ENCODE results near the gene BACH2. TPM values are rescaled to one million over a fixed set of nuclear protein-coding genes. Genes with fewer than 3 reads are reported as not detected.

Gene BACH2
- total RNA-seq, 2 donors from 2014 or later = 0.52 to 1.2 TPM

GRCh38 chr6:90028995-90029635 is 267.5 kb downstream of the BACH2 start:
- Histone ChIP-seq H3K27ac (no peak overlapping the region), H3K27me3 (no peaks in the 10 kb centered on the region), H3K4me1 (no peaks in the 10 kb centered on the region), H3K9ac (ENCODE audit: low read depth in 2 of 2, low read length in 2 of 2) (no peak overlapping the region), H3K36me3 (no peaks in the 10 kb centered on the region), H3K9me3 (no peaks in the 10 kb centered on the region), H3K4me3 (no peak overlapping the region)
- TF ChIP-seq CTCF (IDR thresholded peaks at IDR 0.05) = no peak
- DNase-seq = no peak
- intact Hi-C loops (cut with DNase I) = no loop called here

DNA sequence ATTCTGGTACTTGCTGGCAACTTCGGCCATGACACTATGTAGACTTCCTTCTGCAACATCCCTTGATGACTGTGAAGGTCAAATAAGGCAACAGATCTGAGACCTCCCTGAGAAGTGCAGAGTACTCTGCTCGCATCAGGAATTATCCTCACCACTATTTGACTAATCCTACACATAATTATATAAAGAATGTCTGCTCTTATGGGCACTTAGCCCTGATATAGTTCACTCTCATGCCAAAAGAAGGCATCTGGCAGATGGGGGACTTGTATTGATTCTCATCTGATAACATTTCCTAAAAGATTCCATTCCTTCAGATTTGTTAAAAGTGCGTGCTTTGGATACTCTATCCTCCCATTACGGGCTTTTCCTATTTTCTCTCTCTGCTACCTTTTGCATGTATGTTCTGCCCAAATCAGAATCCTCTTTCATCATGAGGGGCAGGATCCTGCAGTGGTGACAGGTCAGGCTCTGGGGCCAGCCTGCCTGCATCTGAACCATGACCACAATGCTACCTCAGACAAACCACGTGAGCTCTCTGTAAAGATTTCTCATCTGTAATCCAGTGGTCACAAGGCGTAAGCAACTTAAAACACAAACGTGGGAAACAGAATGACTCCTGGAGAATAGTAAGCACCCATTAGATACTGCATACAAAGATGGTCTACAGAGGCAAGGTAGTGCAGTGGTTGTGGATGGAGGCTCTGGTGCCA is 268.4 kb downstream of the BACH2 start:
- DNase-seq = no peak
- no peaks in the 10 kb centered on the region for H3K36me3 ChIP-seq
- intact Hi-C loops (cut with DNase I) = no loop called here
- no peak overlapping the region for H3K27ac ChIP-seq
- H3K27me3 ChIP-seq = no peaks in the 10 kb centered on the region
- no peak for TF ChIP-seq CTCF (IDR thresholded peaks at IDR 0.05)
- H3K4me1 ChIP-seq = no peaks in the 10 kb centered on the region
- H3K9me3 ChIP-seq = no peaks in the 10 kb centered on the region
- no peak overlapping the region for H3K4me3 ChIP-seq
- H3K9ac ChIP-seq (ENCODE audit: low read depth in 2 of 2, low read length in 2 of 2) = no peak overlapping the region

DNA sequence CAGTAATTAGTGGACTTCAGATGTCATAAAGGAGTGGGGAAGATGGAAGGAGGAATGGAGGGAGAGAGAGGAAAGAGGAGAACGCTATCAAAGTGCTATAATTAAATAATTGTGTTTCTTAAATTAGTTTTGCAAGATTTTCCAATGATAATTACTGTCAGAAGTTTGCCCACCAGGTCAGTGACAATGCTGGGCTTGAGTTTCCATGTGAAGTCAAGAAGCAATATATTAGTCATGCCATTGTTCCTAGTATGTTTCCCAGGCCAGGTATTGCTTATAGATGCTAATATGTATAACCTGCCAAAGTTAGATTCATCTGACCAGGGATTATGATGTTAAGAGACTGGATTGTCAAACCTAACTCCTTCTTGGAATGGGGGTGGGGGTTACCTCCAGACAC is 270.4 kb downstream of the BACH2 start:
- intact Hi-C loops (cut with DNase I) = no loop called here
- H3K36me3 ChIP-seq = no peaks in the 10 kb centered on the region

DNA sequence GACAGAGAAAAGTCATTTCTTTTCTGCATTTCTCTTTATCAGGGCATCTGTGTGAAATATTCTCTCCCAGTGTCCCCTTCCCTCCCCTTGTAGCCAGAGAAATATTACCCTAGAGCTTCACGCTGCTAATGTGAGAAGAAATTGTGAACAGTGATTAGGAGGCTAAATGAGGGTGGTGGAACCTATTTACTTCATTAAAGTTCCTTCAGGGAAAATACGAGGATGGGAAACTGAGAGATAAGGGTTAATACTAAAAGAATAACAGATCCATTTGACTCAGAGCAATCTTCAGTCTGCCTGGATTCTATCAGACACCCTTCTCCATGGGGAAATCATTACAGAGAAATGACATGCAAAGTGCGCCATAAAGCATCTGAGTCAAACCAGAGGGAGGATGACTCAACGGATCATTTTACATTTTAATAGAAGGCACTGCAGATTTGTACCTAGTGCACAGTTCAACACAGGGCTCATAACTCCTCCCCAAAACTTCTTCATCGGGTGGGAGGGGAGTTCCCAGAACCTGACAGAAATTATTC is 271.1 kb downstream of the BACH2 start:
- intact Hi-C loops (cut with DNase I) = no loop called here
- no peaks in the 10 kb centered on the region for H3K27me3 ChIP-seq
- no peaks in the 10 kb centered on the region for H3K9me3 ChIP-seq
- no peaks in the 10 kb centered on the region for H3K4me1 ChIP-seq
- H3K36me3 ChIP-seq = no peaks in the 10 kb centered on the region
- TF ChIP-seq CTCF (IDR thresholded peaks at IDR 0.05) = no peak
- H3K27ac ChIP-seq = no peak overlapping the region
- H3K9ac ChIP-seq (ENCODE audit: low read depth in 2 of 2, low read length in 2 of 2) = no peak overlapping the region
- no peak for DNase-seq
- no peak overlapping the region for H3K4me3 ChIP-seq

More for the DNA sequence above, 270.4 kb downstream of the BACH2 start:
- H3K4me3 ChIP-seq = no peak overlapping the region
- TF ChIP-seq CTCF (IDR thresholded peaks at IDR 0.05) = no peak
- no peak overlapping the region for H3K9ac ChIP-seq (ENCODE audit: low read depth in 2 of 2, low read length in 2 of 2)
- no peaks in the 10 kb centered on the region for H3K9me3 ChIP-seq
- no peak overlapping the region for H3K27ac ChIP-seq
- H3K4me1 ChIP-seq = no peaks in the 10 kb centered on the region
- DNase-seq = no peak
- no peaks in the 10 kb centered on the region for H3K27me3 ChIP-seq

GRCh38 chr6:90024633-90025032 is 272.0 kb downstream of the BACH2 start:
- Histone ChIP-seq H3K27ac (no peak overlapping the region), H3K27me3 (no peaks in the 10 kb centered on the region), H3K36me3 (no peaks in the 10 kb centered on the region), H3K9ac (ENCODE audit: low read depth in 2 of 2, low read length in 2 of 2) (no peak overlapping the region), H3K9me3 (no peaks in the 10 kb centered on the region), H3K4me1 (no peaks in the 10 kb centered on the region), H3K4me3 (no peak overlapping the region)
- intact Hi-C loops (cut with DNase I) = no loop called here
- no peak for DNase-seq
- no peak for TF ChIP-seq CTCF (IDR thresholded peaks at IDR 0.05)
